HepG2 (cell line): ENCODE results near the gene NTM. TPM values are rescaled to one million over a fixed set of nuclear protein-coding genes. Genes with fewer than 3 reads are reported as not detected.

Source experiments
- ATAC-seq: fragments of 200-7000 bp; cut with Tn5 transposase; 3 replicates; pipeline ENCODE4 v1.9.1; 2020; ENCODE audit warnings: mild to moderate bottlenecking, moderate library complexity
- BruUV-seq: library from RNA; stranded (reverse); fragments of 400-500 nt; replicated peaks from 2 replicates; lab custom pipeline; 2021; lab: Mats Ljungman, UMichigan
- CTCF ChIA-PET: fragments of 300-600 bp; formaldehyde crosslinking; extraction: SDS; loops from one replicate; lab custom pipeline; 2021; ENCODE audit warnings: low total read pairs, inconsistent platforms, low intra/inter-chr PET ratio; lab: Yijun Ruan, JAX
- POLR2A ChIA-PET: fragments of 350-600 bp; sonication (Branson Sonifier 250); formaldehyde crosslinking; loops from one replicate; lab custom pipeline; 2020; ENCODE audit warnings: antibody characterized with exemption, inconsistent platforms; lab: Yijun Ruan, JAX
- DNase-seq: peaks from one replicate; pipeline ENCODE4 v3.0.0-alpha.2; 2015; ENCODE audit warnings: low spot score
- FAIRE-seq: peaks from 3 replicates; lab custom pipeline; 2011; peaks lifted over from hg19 to GRCh38; lab: Jason Lieb, UNC
- H2AFZ ChIP-seq: one replicate; pipeline ENCODE4 v1.6.1; 2011; ENCODE audit warnings: low read length, inconsistent platforms
- H3K27ac ChIP-seq: fragments of 300-600 bp; 3 replicates; pipeline ENCODE4 v1.8.0; 2011; ENCODE audit warnings: mixed run types, mild to moderate bottlenecking, mixed read lengths, low read length, inconsistent platforms; ENCODE audit not compliant: insufficient read depth; ENCODE audit errors: extremely low read length
- H3K27me3 ChIP-seq, 2 experiments: fragments of 200-600 bp in 1 of 2; 2 replicates in 1 of 2; 3 replicates in 1 of 2; pipeline versions ENCODE4 v1.6.0 to v1.8.0; 2011; ENCODE audit warnings: low read length in 2 of 2, mild to moderate bottlenecking in 2 of 2, moderate library complexity in 2 of 2, inconsistent platforms in 1 of 2; ENCODE audit not compliant: insufficient read depth in 2 of 2, control insufficient read depth in 1 of 2
- H3K36me3 ChIP-seq, 2 experiments: fragments of 200-600 bp in 1 of 2; replicated peaks in 1 of 2; 2 replicates in 1 of 2; 3 replicates in 1 of 2; pipeline versions ENCODE4 v1.5.1 to v1.8.0; 2011; ENCODE audit warnings: low read length in 2 of 2, inconsistent platforms in 1 of 2; ENCODE audit not compliant: insufficient read depth in 2 of 2, control insufficient read depth in 1 of 2
- H3K4me1 ChIP-seq: 2 replicates; pipeline ENCODE4 v1.5.1; 2012; ENCODE audit warnings: low read length, inconsistent platforms; ENCODE audit not compliant: insufficient read depth
- H3K4me2 ChIP-seq: 2 replicates; pipeline ENCODE4 v1.6.0; 2011; ENCODE audit warnings: low read depth, low read length, inconsistent platforms
- H3K4me3 ChIP-seq, 3 experiments: fragments of 200-600 bp in 1 of 3; sonication (generic), shearing (Covaris generic) in 1 of 3; replicated peaks in 1 of 3; 2 replicates each; pipeline ENCODE4 v1.5.1; 2011 to 2016; ENCODE audit warnings: low read length in 3 of 3, inconsistent platforms in 2 of 3, low read depth in 2 of 3, mild to moderate bottlenecking in 2 of 3, control low read depth in 1 of 3, mixed read lengths in 1 of 3; ENCODE audit not compliant: insufficient read depth in 1 of 3
- H3K79me2 ChIP-seq: one replicate; pipeline ENCODE4 v1.6.1; 2011; ENCODE audit warnings: low read length, inconsistent platforms; ENCODE audit not compliant: insufficient read depth
- H3K9ac ChIP-seq: 2 replicates; pipeline ENCODE4 v1.6.0; 2011; ENCODE audit warnings: mild to moderate bottlenecking, low read depth, low read length, inconsistent platforms; ENCODE audit not compliant: insufficient read depth
- H3K9me3 ChIP-seq: 2 replicates; pipeline ENCODE4 v1.5.1; 2012; ENCODE audit warnings: mild to moderate bottlenecking, low read length
- H4K20me1 ChIP-seq: 2 replicates; pipeline ENCODE4 v1.6.0; 2011; ENCODE audit warnings: inconsistent platforms, mild to moderate bottlenecking, low read length, moderate library complexity; ENCODE audit not compliant: insufficient read depth
- CCDC6 ChIP-seq: sonication (generic); formaldehyde crosslinking; IDR thresholded peaks from 2 replicates; pipeline ENCODE4 v1.8.1; 2022; ENCODE audit warnings: mild to moderate bottlenecking, missing genetic modification reagents, moderate library complexity
- GLMP ChIP-seq: sonication (generic); formaldehyde crosslinking; IDR thresholded peaks from 2 replicates; pipeline ENCODE4 v1.9.0; 2021; ENCODE audit warnings: missing genetic modification reagents, mild to moderate bottlenecking, borderline replicate concordance
- HMGXB3 ChIP-seq: sonication (generic); formaldehyde crosslinking; IDR thresholded peaks from 2 replicates; pipeline ENCODE4 v1.4.0; 2020; ENCODE audit warnings: missing genetic modification reagents, borderline replicate concordance
- HOXA7 ChIP-seq: sonication (generic); formaldehyde crosslinking; IDR thresholded peaks from 2 replicates; pipeline ENCODE4 v1.8.1; 2022; ENCODE audit warnings: mild to moderate bottlenecking, missing genetic modification reagents, moderate library complexity
- HOXA9 ChIP-seq: sonication (generic); formaldehyde crosslinking; IDR thresholded peaks from 2 replicates; pipeline ENCODE4 v1.8.1; 2022; ENCODE audit warnings: missing genetic modification reagents, mild to moderate bottlenecking, moderate library complexity, borderline replicate concordance
- MXD4 ChIP-seq: IDR thresholded peaks from 2 replicates; pipeline ENCODE4 v1.6.1; 2016; ENCODE audit warnings: mild to moderate bottlenecking, missing biosample characterization, missing genetic modification reagents
- ZNF546 ChIP-seq: sonication (generic); formaldehyde crosslinking; conservative IDR thresholded peaks from 2 replicates; pipeline ENCODE4 v1.8.1; 2023; ENCODE audit warnings: mild to moderate bottlenecking, missing genetic modification reagents
- ZNF720 ChIP-seq: sonication (generic); formaldehyde crosslinking; IDR thresholded peaks from 2 replicates; pipeline ENCODE4 v1.4.0; 2020; ENCODE audit warnings: missing genetic modification reagents
- ZNF749 ChIP-seq: sonication (generic); formaldehyde crosslinking; IDR thresholded peaks from 2 replicates; pipeline ENCODE4 v1.8.0; 2022; ENCODE audit warnings: mild to moderate bottlenecking, missing genetic modification reagents, moderate library complexity, borderline replicate concordance
- ZNF766 ChIP-seq: sonication (generic); formaldehyde crosslinking; IDR thresholded peaks from 2 replicates; pipeline ENCODE4 v1.5.0; 2020; ENCODE audit warnings: missing genetic modification reagents, borderline replicate concordance
- WGBS: methylation state at CpG from one replicate; pipeline ENCODE4 v1.1.6; 2017; ENCODE audit warnings: low lambda C conversion rate; 5-methylcytosine and 5-hydroxymethylcytosine counted together
- in situ Hi-C: cut with HindIII; loops from 2 replicates; pipeline ENCODE4 v1.10.0; 2017; ENCODE audit warnings: low pct_unique_long_range_greater_than_20kb; ENCODE audit not compliant: extremely low pct_ligation_motif_present
- intact Hi-C: fragments of 100-400 bp; cut with micrococcal nuclease; formaldehyde crosslinking; loops from one replicate; pipeline ENCODE4 v1.10.0; 2022; ENCODE audit not compliant: unreplicated experiment
- polyA plus RNA-seq, 8 experiments: library from polyadenylated mRNA; depleted of rRNA in 3 of 8; stranded (reverse) in 7 of 8; unstranded in 1 of 8; fragments of >200 nt; fragmentation: Illumina TruSeq in 4 of 8; extraction: Trizol in 4 of 8; gene quantifications; 2 replicates each; pipeline versions ENCODE4 v1.2.1 to v1.2.3, GENCODE V29; 2011 to 2016; ENCODE audit warnings: low read depth in 4 of 8, missing spikeins in 1 of 8, mixed read lengths in 1 of 8; ENCODE audit not compliant: insufficient read depth in 1 of 8
- total RNA-seq, 5 experiments: library from RNA; depleted of rRNA; stranded (reverse); fragments of >200 nt; fragmentation: Illumina TruSeq; extraction: Trizol; gene quantifications; 2 replicates each; pipeline ENCODE4 v1.2.3, GENCODE V29; 2016; ENCODE audit warnings: low read depth in 1 of 5
- TF ChIP-seq, protein P1 (sequence below): IDR thresholded peaks from 2 replicates; pipeline ENCODE4 v1.6.1; 2016; ENCODE audit warnings: missing compliant biosample characterization, missing genetic modification reagents, borderline replicate concordance
- TF ChIP-seq, protein P2 (sequence below): sonication (generic); IDR thresholded peaks from 2 replicates; pipeline ENCODE4 v1.6.1; 2016; ENCODE audit warnings: low read depth, borderline replicate concordance

Gene NTM
- total and polyA plus RNA-seq, 2 of the 13 experiments (the other 11 are each of a cell fraction or from before 2014, with no cell fraction given) = not detected

DNA sequence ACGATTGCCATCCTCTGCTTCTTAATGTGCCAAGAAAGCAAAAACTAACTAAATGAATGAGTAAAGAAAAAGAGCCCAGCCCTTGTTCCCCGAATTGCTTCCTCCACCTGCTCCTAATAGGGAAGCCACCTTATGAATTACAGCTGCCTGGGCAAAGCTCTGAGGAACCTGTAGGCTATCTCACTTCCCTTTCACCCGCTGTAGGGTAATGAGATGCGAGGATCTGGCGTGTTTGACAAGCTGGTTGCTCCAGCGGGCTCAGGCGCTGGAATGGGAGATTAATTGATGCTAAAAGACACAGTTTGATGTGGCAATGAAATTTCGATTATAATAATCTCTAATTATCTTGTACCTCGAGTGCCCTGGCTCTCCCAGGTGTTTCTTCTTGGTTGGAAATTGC lies 256.4 kb downstream of the NTM start (continued):
- no peak for TF ChIP-seq HMGXB3
- no peak for TF ChIP-seq HOXA7 (CRISPR knock-in tag)
- TF ChIP-seq MXD4 = no peak
- no peak for TF ChIP-seq CCDC6
- TF ChIP-seq GLMP = no peak
- no peak for TF ChIP-seq HOXA9 (CRISPR knock-in tag)

GRCh38 chr11:131628739-131629138 lies 258.3 kb downstream of the NTM start:
- no peaks in the 10 kb centered on the region for H3K4me1 ChIP-seq
- no peak overlapping the region for H3K4me3 ChIP-seq
- WGBS = 0% methylated on average over 3 of the region's 6 CpGs
- no peaks in the 10 kb centered on the region for H4K20me1 ChIP-seq
- H3K36me3 ChIP-seq = no peaks in the 10 kb centered on the region
- BruUV-seq = no TSS peak
- intact Hi-C loops (no loop called here), in situ Hi-C loops (no loop called here)
- POLR2A ChIA-PET = no interaction called here
- ATAC-seq = no peak
- H3K9ac ChIP-seq = no peak overlapping the region
- no peaks in the 10 kb centered on the region for H3K79me2 ChIP-seq
- no peak overlapping the region for H3K27ac ChIP-seq
- peaks cover 0 to 10% of the 10 kb centered on the region in 2 experiments; a peak in 3 of 5 replicates for H3K27me3 ChIP-seq
- FAIRE-seq = no peak
- H3K4me2 ChIP-seq = no peak overlapping the region
- H3K9me3 ChIP-seq = no peaks in the 10 kb centered on the region
- CTCF ChIA-PET = no interaction called here
- DNase-seq = no peak
- H2AFZ ChIP-seq = no peak overlapping the region
- TF ChIP-seq, protein P1, sequence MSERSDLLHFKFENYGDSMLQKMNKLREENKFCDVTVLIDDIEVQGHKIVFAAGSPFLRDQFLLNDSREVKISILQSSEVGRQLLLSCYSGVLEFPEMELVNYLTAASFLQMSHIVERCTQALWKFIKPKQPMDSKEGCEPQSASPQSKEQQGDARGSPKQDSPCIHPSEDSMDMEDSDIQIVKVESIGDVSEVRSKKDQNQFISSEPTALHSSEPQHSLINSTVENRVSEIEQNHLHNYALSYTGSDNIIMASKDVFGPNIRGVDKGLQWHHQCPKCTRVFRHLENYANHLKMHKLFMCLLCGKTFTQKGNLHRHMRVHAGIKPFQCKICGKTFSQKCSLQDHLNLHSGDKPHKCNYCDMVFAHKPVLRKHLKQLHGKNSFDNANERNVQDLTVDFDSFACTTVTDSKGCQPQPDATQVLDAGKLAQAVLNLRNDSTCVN (CRISPR knock-in tag) = no peak
- TF ChIP-seq ZNF749 = no peak
- TF ChIP-seq ZNF546 (CRISPR knock-in tag) = no peak
- TF ChIP-seq ZNF720 (CRISPR knock-in tag) = no peak
- TF ChIP-seq, protein P2, sequence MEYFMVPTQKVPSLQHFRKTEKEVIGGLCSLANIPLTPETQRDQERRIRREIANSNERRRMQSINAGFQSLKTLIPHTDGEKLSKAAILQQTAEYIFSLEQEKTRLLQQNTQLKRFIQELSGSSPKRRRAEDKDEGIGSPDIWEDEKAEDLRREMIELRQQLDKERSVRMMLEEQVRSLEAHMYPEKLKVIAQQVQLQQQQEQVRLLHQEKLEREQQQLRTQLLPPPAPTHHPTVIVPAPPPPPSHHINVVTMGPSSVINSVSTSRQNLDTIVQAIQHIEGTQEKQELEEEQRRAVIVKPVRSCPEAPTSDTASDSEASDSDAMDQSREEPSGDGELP = no peak
- TF ChIP-seq ZNF766 (CRISPR knock-in tag) = no peak
